GM12878 (cell line): ENCODE measurements around the gene RBSN. TPM values are rescaled to one million over a fixed set of nuclear protein-coding genes. Genes with fewer than 3 reads are reported as not detected.

ENCODE experiments used
- ATAC-seq: fragments of 200-7000 bp; cut with Tn5 transposase; 3 replicates; pipeline ENCODE4 v1.9.1; 2020; ENCODE audit warnings: mild to moderate bottlenecking, moderate library complexity
- BruUV-seq: library from RNA; stranded (reverse); fragments of 400-500 nt; replicated peaks from 2 replicates; lab custom pipeline; 2021; lab: Mats Ljungman, UMichigan
- CTCF ChIA-PET: fragments of 300-600 bp; sonication (Branson Sonifier 250); formaldehyde crosslinking; extraction: SDS; loops from one replicate; lab custom pipeline; 2021; ENCODE audit warnings: inconsistent platforms; lab: Yijun Ruan, JAX
- POLR2A ChIA-PET: fragments of 350-600 bp; formaldehyde crosslinking; extraction: SDS; loops from one replicate; lab custom pipeline; 2021; ENCODE audit warnings: inconsistent platforms; lab: Charles Lee
- RAD21 ChIA-PET: fragments of 300-600 bp; sonication (Branson Sonifier 250); formaldehyde crosslinking; loops from one replicate; lab custom pipeline; 2023; ENCODE audit warnings: antibody characterized with exemption; ENCODE audit not compliant: unreplicated experiment; lab: Charles Lee
- SMC1A ChIA-PET: fragments of 300-600 bp; sonication (Branson Sonifier 250); formaldehyde crosslinking; loops from one replicate; lab custom pipeline; 2023; ENCODE audit not compliant: unreplicated experiment, uncharacterized antibody; lab: Charles Lee
- DNase-seq: peaks from one replicate; pipeline ENCODE4 v3.0.0-alpha.2; 2011; ENCODE audit warnings: low read depth, low spot score
- FAIRE-seq: peaks from 3 replicates; lab custom pipeline; 2011; peaks lifted over from hg19 to GRCh38; lab: Jason Lieb, UNC
- H2AFZ ChIP-seq: 2 replicates; pipeline ENCODE4 v1.6.0; 2011; ENCODE audit warnings: low read depth, low read length, control low read depth; ENCODE audit not compliant: control insufficient read depth
- H3K27ac ChIP-seq: 2 replicates; pipeline ENCODE4 v1.5.1; 2011; ENCODE audit warnings: control low read depth; ENCODE audit not compliant: control insufficient read depth, insufficient read depth
- H3K27me3 ChIP-seq, 2 experiments: replicated peaks in 1 of 2; 2 replicates each; pipeline versions ENCODE4 v1.6.0 to v1.6.1; 2011; ENCODE audit warnings: low read length in 1 of 2; ENCODE audit not compliant: control insufficient read depth in 2 of 2, insufficient read depth in 2 of 2
- H3K36me3 ChIP-seq, 2 experiments: 2 replicates each; pipeline ENCODE4 v1.5.1; 2011; ENCODE audit warnings: low read length in 1 of 2; ENCODE audit not compliant: control insufficient read depth in 2 of 2, insufficient read depth in 2 of 2
- H3K4me1 ChIP-seq: 2 replicates; pipeline ENCODE4 v1.6.1; 2011; ENCODE audit warnings: mild to moderate bottlenecking, low read length, moderate library complexity, mixed read lengths; ENCODE audit not compliant: control insufficient read depth, insufficient read depth
- H3K4me2 ChIP-seq: 2 replicates; pipeline ENCODE4 v1.6.0; 2011; ENCODE audit warnings: control low read depth; ENCODE audit not compliant: control insufficient read depth, insufficient read depth
- H3K4me3 ChIP-seq: fragments of 200-600 bp; sonication (generic); 2 replicates; pipeline ENCODE4 v1.5.1; 2016
- H3K79me2 ChIP-seq: 2 replicates; pipeline ENCODE4 v1.6.0; 2011; ENCODE audit warnings: low read length; ENCODE audit not compliant: control insufficient read depth, insufficient read depth
- H3K9ac ChIP-seq: 2 replicates; pipeline ENCODE4 v1.8.0; 2011; ENCODE audit warnings: low read length, control low read depth, mixed read lengths; ENCODE audit not compliant: control insufficient read depth, insufficient read depth
- H3K9me3 ChIP-seq: replicated peaks from 3 replicates; pipeline ENCODE4 v1.5.1; 2011; ENCODE audit warnings: mild to moderate bottlenecking, low read length; ENCODE audit not compliant: control insufficient read depth, insufficient read depth
- H4K20me1 ChIP-seq: 2 replicates; pipeline ENCODE4 v1.6.0; 2011; ENCODE audit not compliant: control insufficient read depth, insufficient read depth
- CREB1 ChIP-seq: IDR thresholded peaks from 2 replicates; pipeline ENCODE4 v1.6.1; 2012; ENCODE audit warnings: low read depth, mild to moderate bottlenecking, inconsistent platforms
- GATAD2B ChIP-seq: fragments of 450-650 bp; conservative IDR thresholded peaks from 2 replicates; pipeline ENCODE4 v1.6.1; 2017; ENCODE audit warnings: low read depth, mild to moderate bottlenecking, moderate library complexity
- HDAC6 ChIP-seq: fragments of 200-600 bp; sonication (generic); IDR thresholded peaks from one replicate; pipeline ENCODE4 v1.8.0; 2017; ENCODE audit warnings: antibody characterized with exemption; ENCODE audit not compliant: unreplicated experiment
- IRF5 ChIP-seq: fragments of 450-650 bp; IDR thresholded peaks from 2 replicates; pipeline ENCODE4 v1.6.1; 2017; ENCODE audit warnings: borderline replicate concordance
- JUNB ChIP-seq: IDR thresholded peaks from 2 replicates; pipeline ENCODE4 v1.6.1; 2016; ENCODE audit warnings: antibody characterized with exemption, mild to moderate bottlenecking
- JUND ChIP-seq: IDR thresholded peaks from 2 replicates; pipeline ENCODE4 v1.6.1; 2012; ENCODE audit warnings: low read depth, mild to moderate bottlenecking, low read length, improper control_type of control experiment, moderate library complexity
- NFYA ChIP-seq: IDR thresholded peaks from 2 replicates; pipeline ENCODE4 v1.6.1; 2011; ENCODE audit warnings: low read depth, mild to moderate bottlenecking, low read length, improper control_type of control experiment, borderline replicate concordance
- NFYB ChIP-seq: IDR thresholded peaks from 2 replicates; pipeline ENCODE4 v1.6.1; 2011; ENCODE audit warnings: low read depth, mild to moderate bottlenecking, low read length, improper control_type of control experiment, moderate library complexity; ENCODE audit not compliant: insufficient read depth
- SIN3A ChIP-seq: IDR thresholded peaks from 2 replicates; pipeline ENCODE4 v1.6.1; 2012; ENCODE audit warnings: low read depth, low read length, improper control_type of control experiment
- SREBF2 ChIP-seq: IDR thresholded peaks from 2 replicates; pipeline ENCODE4 v1.6.1; 2012; ENCODE audit warnings: mild to moderate bottlenecking, low read length
- ZBTB4 ChIP-seq: fragments of 450-650 bp; formaldehyde crosslinking; IDR thresholded peaks from 2 replicates; pipeline ENCODE4 v1.4.0; 2022; ENCODE audit warnings: mild to moderate bottlenecking, moderate library complexity
- WGBS: methylation state at CpG from one replicate; pipeline ENCODE4 v1.1.6; 2016; ENCODE audit warnings: low lambda C conversion rate; ENCODE audit not compliant: insufficient replicate concordance, insufficient coverage; ENCODE audit errors: missing lambda C conversion rate; 5-methylcytosine and 5-hydroxymethylcytosine counted together
- in situ Hi-C: fragments of 300-500 bp; cut with MboI; formaldehyde crosslinking; loops from 9 replicates; pipeline ENCODE4 v1.14.3; 2018; ENCODE audit warnings: mixed read lengths
- intact Hi-C: fragments of 100-400 bp; cut with micrococcal nuclease; formaldehyde crosslinking; loops from one replicate; pipeline ENCODE4 v1.14.2; 2022; ENCODE audit not compliant: unreplicated experiment
- polyA plus RNA-seq, 11 experiments: library from polyadenylated mRNA; depleted of rRNA in 4 of 11; unstranded in 6 of 11; stranded (reverse) in 5 of 11; fragments of >200 nt; fragmentation: Nextera tagmentation in 4 of 11; fragmentation: Illumina TruSeq in 1 of 11; extraction: Ambion mirVana in 4 of 11; extraction: Trizol in 1 of 11; gene quantifications; 1 replicate in 1 of 11; 2 replicates in 10 of 11; pipeline versions ENCODE4 v1.2.1 to v1.2.3, GENCODE V29; 2011 to 2016; ENCODE audit warnings: inconsistent platforms in 2 of 11, missing spikeins in 2 of 11, low read depth in 1 of 11
- total RNA-seq, 4 experiments: library from RNA; depleted of rRNA in 3 of 4; stranded (reverse); fragments of >200 nt in 3 of 4; fragmentation: Illumina TruSeq in 1 of 4; extraction: Trizol in 1 of 4; gene quantifications; 2 replicates each; pipeline versions ENCODE4 v1.2.1 to v1.2.3, GENCODE V29; 2013 to 2021
- TF ChIP-seq, protein P1 (sequence below): IDR thresholded peaks from 2 replicates; pipeline ENCODE4 v1.6.1; 2012; ENCODE audit warnings: low read depth, low read length, improper control_type of control experiment
- TF ChIP-seq, protein P2 (sequence below): fragments of 450-650 bp; IDR thresholded peaks from 2 replicates; pipeline ENCODE4 v1.6.1; 2016; ENCODE audit warnings: mild to moderate bottlenecking
- TF ChIP-seq, protein P3 (sequence below): fragments of 450-650 bp; IDR thresholded peaks from 2 replicates; pipeline ENCODE4 v1.6.1; 2017; ENCODE audit warnings: mild to moderate bottlenecking, low read depth, inconsistent platforms; ENCODE audit not compliant: poor library complexity, severe bottlenecking

RBSN gene
- total and polyA plus RNA-seq, 10 of the 15 experiments (the other 5 are each of a cell fraction or from before 2014, with no cell fraction given): 2.0 to 17.5 (median 10.5) TPM

DNA sequence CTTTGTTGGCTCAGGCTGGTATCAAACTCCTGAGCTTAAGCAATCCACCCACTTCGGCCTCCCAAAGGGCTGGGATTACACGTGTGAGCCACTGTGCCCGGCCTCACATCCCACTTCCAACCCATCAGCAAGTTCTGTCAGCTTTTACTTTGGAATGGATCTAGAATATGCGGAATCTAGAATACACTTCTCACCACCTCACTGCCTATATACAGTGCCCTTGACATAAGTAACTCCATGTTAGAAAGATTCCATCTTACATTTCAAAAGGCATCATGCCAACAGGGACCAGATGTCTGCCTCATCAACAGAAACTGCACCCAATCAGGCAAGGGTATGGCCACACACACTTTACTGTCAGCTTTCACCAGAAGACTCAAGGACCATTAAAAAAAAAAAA, 9.9 kb upstream of the RBSN start:
- SMC1A ChIA-PET: interaction anchor here (0.8 to 2.9 kb wide), 22 partner anchors 9 to 448 kb away, joined by 3 to 14 read pairs (median 4); no protein-coding TSS in a partner anchor
- in situ Hi-C loops (no loop called here), intact Hi-C loops (loop anchor here (2.0 to 5.0 kb wide), 3 partner anchors 98 to 296 kb away; partner anchors contain the start of gene CAPN7)
- H3K36me3 ChIP-seq: no peaks in the 10 kb centered on the region
- RAD21 ChIA-PET: interaction anchor here (0.7 to 2.6 kb wide), 15 partner anchors 10 to 448 kb away, joined by 3 to 31 read pairs (median 4); partner anchors contain the start of gene RBSN
- no peak overlapping the region for H2AFZ ChIP-seq
- no peaks in the 10 kb centered on the region for H3K27me3 ChIP-seq
- H3K4me1 ChIP-seq: no peaks in the 10 kb centered on the region
- no peaks in the 10 kb centered on the region for H3K79me2 ChIP-seq
- DNase-seq (no peak), ATAC-seq (no peak), FAIRE-seq (no peak)
- no peak overlapping the region for H3K27ac ChIP-seq
- H3K9me3 ChIP-seq: no peaks in the 10 kb centered on the region
- 41% methylated on average over 4 of the region's 4 CpGs for WGBS
- CTCF ChIA-PET: interaction anchor here (0.7 to 5.3 kb wide), 36 partner anchors 10 to 1046 kb away, joined by 3 to 68 read pairs (median 4); partner anchors contain the start of genes CAPN7 and RBSN
- no peak overlapping the region for H3K4me3 ChIP-seq
- H3K4me2 ChIP-seq: no peak overlapping the region
- POLR2A ChIA-PET: interaction anchor here (0.7 to 0.9 kb wide), 2 partner anchors 58 to 216 kb away, joined by 3 to 5 read pairs; no protein-coding TSS in a partner anchor
- H4K20me1 ChIP-seq: no peaks in the 10 kb centered on the region
- no peak overlapping the region for H3K9ac ChIP-seq
- no TSS peak for BruUV-seq
- no peak for TF ChIP-seq SIN3A
- no peak for TF ChIP-seq NFYA
- TF ChIP-seq CREB1: no peak
- no peak for TF ChIP-seq JUNB
- TF ChIP-seq, protein P1, sequence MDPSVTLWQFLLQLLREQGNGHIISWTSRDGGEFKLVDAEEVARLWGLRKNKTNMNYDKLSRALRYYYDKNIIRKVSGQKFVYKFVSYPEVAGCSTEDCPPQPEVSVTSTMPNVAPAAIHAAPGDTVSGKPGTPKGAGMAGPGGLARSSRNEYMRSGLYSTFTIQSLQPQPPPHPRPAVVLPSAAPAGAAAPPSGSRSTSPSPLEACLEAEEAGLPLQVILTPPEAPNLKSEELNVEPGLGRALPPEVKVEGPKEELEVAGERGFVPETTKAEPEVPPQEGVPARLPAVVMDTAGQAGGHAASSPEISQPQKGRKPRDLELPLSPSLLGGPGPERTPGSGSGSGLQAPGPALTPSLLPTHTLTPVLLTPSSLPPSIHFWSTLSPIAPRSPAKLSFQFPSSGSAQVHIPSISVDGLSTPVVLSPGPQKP: no peak
- no peak for TF ChIP-seq NFYB
- TF ChIP-seq SREBF2: no peak
- no peak for TF ChIP-seq ZBTB4 (CRISPR knock-in tag)
- no peak for TF ChIP-seq GATAD2B
- no peak for TF ChIP-seq IRF5
- TF ChIP-seq, protein P2, sequence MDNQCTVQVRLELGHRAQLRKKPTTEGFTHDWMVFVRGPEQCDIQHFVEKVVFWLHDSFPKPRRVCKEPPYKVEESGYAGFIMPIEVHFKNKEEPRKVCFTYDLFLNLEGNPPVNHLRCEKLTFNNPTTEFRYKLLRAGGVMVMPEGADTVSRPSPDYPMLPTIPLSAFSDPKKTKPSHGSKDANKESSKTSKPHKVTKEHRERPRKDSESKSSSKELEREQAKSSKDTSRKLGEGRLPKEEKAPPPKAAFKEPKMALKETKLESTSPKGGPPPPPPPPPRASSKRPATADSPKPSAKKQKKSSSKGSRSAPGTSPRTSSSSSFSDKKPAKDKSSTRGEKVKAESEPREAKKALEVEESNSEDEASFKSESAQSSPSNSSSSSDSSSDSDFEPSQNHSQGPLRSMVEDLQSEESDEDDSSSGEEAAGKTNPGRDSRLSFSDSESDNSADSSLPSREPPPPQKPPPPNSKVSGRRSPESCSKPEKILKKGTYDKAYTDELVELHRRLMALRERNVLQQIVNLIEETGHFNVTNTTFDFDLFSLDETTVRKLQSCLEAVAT: no peak
- TF ChIP-seq, protein P3, sequence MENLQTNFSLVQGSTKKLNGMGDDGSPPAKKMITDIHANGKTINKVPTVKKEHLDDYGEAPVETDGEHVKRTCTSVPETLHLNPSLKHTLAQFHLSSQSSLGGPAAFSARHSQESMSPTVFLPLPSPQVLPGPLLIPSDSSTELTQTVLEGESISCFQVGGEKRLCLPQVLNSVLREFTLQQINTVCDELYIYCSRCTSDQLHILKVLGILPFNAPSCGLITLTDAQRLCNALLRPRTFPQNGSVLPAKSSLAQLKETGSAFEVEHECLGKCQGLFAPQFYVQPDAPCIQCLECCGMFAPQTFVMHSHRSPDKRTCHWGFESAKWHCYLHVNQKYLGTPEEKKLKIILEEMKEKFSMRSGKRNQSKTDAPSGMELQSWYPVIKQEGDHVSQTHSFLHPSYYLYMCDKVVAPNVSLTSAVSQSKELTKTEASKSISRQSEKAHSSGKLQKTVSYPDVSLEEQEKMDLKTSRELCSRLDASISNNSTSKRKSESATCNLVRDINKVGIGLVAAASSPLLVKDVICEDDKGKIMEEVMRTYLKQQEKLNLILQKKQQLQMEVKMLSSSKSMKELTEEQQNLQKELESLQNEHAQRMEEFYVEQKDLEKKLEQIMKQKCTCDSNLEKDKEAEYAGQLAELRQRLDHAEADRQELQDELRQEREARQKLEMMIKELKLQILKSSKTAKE: no peak
- no peak for TF ChIP-seq JUND
- TF ChIP-seq HDAC6: no peak
